Tibial nerve (tissue), 4 donors: ENCODE measurements around the gene CRTC3.

ENCODE experiments used
- EP300 ChIP-seq, 2 donors: sonication (generic); formaldehyde crosslinking; IDR thresholded peaks; one replicate each; pipeline ENCODE4 v1.6.1; 2017; ENCODE audit warnings: antibody characterized with exemption in 2 of 2, mild to moderate bottlenecking in 1 of 2
- POLR2A ChIP-seq, 2 donors: fragments of 450-650 bp; IDR thresholded peaks; one replicate each; pipeline ENCODE4 v1.6.1; 2017; ENCODE audit warnings: antibody characterized with exemption in 2 of 2, mild to moderate bottlenecking in 2 of 2, moderate library complexity in 2 of 2
- TF ChIP-seq, protein P1 (sequence below), 5 experiments: fragments of 200-600 bp in 3 of 5; fragments of 450-650 bp in 2 of 5; sonication (generic) in 3 of 5; IDR thresholded peaks; one replicate each; pipeline ENCODE4 v1.5.1; 2016 to 2019; ENCODE audit warnings: antibody characterized with exemption in 5 of 5, mild to moderate bottlenecking in 3 of 5, moderate library complexity in 2 of 5

DNA sequence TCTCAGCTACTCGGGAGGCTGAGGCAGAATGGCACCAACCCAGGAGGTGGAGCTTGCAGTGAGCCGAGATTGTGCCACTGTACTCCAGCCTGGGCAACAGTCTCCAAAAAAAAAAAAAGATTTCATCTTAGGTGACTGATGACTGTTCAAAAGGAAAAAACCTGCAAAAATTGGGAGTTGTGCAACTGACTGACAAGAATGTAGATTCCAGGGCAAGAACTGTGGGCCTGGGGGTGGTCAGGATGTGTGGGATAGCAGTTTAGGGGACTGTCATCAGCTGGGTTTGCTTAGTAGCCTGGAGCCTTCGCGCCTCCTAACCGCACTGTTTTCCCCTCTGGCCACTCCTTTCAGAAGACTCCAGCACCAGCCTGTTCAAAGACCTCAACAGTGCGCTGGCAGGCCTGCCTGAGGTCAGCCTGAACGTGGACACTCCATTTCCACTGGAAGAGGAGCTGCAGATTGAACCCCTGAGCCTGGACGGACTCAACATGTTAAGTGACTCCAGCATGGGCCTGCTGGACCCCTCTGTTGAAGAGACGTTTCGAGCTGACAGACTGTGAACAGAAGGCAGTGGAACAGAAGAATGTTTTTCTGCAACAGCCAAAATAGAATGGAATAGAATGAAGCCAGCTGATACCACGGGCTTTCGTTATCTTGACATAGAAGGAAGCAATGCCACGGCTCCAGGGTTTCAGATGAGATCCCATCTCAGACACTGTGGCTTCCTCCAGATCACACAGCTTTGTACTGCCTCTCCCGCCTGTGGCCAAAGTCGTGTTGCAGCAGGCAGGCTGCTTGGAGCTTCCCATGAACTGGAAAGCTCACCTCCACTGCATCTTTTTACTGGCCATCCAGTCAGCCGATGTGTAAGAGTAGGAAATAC lies 112.1 kb downstream of the CRTC3 start:
- no peak for TF ChIP-seq POLR2A (IDR thresholded peaks at IDR 0.05)
- TF ChIP-seq, protein P1, sequence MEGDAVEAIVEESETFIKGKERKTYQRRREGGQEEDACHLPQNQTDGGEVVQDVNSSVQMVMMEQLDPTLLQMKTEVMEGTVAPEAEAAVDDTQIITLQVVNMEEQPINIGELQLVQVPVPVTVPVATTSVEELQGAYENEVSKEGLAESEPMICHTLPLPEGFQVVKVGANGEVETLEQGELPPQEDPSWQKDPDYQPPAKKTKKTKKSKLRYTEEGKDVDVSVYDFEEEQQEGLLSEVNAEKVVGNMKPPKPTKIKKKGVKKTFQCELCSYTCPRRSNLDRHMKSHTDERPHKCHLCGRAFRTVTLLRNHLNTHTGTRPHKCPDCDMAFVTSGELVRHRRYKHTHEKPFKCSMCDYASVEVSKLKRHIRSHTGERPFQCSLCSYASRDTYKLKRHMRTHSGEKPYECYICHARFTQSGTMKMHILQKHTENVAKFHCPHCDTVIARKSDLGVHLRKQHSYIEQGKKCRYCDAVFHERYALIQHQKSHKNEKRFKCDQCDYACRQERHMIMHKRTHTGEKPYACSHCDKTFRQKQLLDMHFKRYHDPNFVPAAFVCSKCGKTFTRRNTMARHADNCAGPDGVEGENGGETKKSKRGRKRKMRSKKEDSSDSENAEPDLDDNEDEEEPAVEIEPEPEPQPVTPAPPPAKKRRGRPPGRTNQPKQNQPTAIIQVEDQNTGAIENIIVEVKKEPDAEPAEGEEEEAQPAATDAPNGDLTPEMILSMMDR (IDR thresholded peaks at IDR 0.05), result no peak
- no peak for TF ChIP-seq EP300 (IDR thresholded peaks at IDR 0.05)
